HepG2 (cell line): ENCODE data around the gene ZNF582. TPM values are rescaled to one million over a fixed set of nuclear protein-coding genes. Genes with fewer than 3 reads are reported as not detected.
A peak's percentile ranks its signal among the peaks of the same experiment; 100 is the strongest.

Experiments used
- BRD4 ChIP-seq: sonication (generic); formaldehyde crosslinking; IDR thresholded peaks from 2 replicates; pipeline ENCODE4 v1.4.0; 2020; ENCODE audit warnings: missing genetic modification reagents
- HINFP ChIP-seq: sonication (generic); formaldehyde crosslinking; IDR thresholded peaks from 2 replicates; pipeline ENCODE4 v1.4.0; 2020; ENCODE audit warnings: low read depth, mild to moderate bottlenecking, missing genetic modification reagents
- ISL2 ChIP-seq: sonication (generic); formaldehyde crosslinking; IDR thresholded peaks from 2 replicates; pipeline ENCODE4 v1.5.0; 2020; ENCODE audit warnings: missing genetic modification reagents
- NCOR1 ChIP-seq: fragments of 200-600 bp; sonication (generic); IDR thresholded peaks from 2 replicates; pipeline ENCODE4 v1.7.0; 2017; ENCODE audit warnings: antibody characterized with exemption, low read length, borderline replicate concordance
- NR1H2 ChIP-seq: sonication (generic); formaldehyde crosslinking; IDR thresholded peaks from 2 replicates; pipeline ENCODE4 v1.8.1; 2022; ENCODE audit warnings: low read depth, missing genetic modification reagents, borderline replicate concordance
- SAFB2 ChIP-seq: sonication (generic); formaldehyde crosslinking; IDR thresholded peaks from 2 replicates; pipeline ENCODE4 v1.5.1; 2020; ENCODE audit warnings: missing genetic modification reagents, low read depth, mild to moderate bottlenecking, borderline replicate concordance
- STAG1 ChIP-seq: sonication (generic); formaldehyde crosslinking; IDR thresholded peaks from 2 replicates; pipeline ENCODE4 v1.4.0; 2020; ENCODE audit warnings: missing genetic modification reagents
- THAP9 ChIP-seq: sonication (generic); formaldehyde crosslinking; IDR thresholded peaks from 2 replicates; pipeline ENCODE4; 2020; ENCODE audit warnings: missing genetic modification reagents, mild to moderate bottlenecking, borderline replicate concordance
- ZFYVE20 ChIP-seq: sonication (generic); formaldehyde crosslinking; IDR thresholded peaks from 2 replicates; pipeline ENCODE4 v1.8.0; 2023; ENCODE audit warnings: low read depth, mild to moderate bottlenecking, moderate library complexity, missing genetic modification reagents, borderline replicate concordance
- ZNF33B ChIP-seq: sonication (generic); formaldehyde crosslinking; IDR thresholded peaks from 2 replicates; pipeline ENCODE4 v1.5.1; 2020; ENCODE audit warnings: mild to moderate bottlenecking, missing genetic modification reagents
- polyA plus RNA-seq, 8 experiments: library from polyadenylated mRNA; depleted of rRNA in 3 of 8; stranded (reverse) in 7 of 8; unstranded in 1 of 8; fragments of >200 nt; fragmentation: Illumina TruSeq in 4 of 8; extraction: Trizol in 4 of 8; gene quantifications; 2 replicates each; pipeline versions ENCODE4 v1.2.1 to v1.2.3, GENCODE V29; 2011 to 2016; ENCODE audit warnings: low read depth in 4 of 8, missing spikeins in 1 of 8, mixed read lengths in 1 of 8; ENCODE audit not compliant: insufficient read depth in 1 of 8
- total RNA-seq, 5 experiments: library from RNA; depleted of rRNA; stranded (reverse); fragments of >200 nt; fragmentation: Illumina TruSeq; extraction: Trizol; gene quantifications; 2 replicates each; pipeline ENCODE4 v1.2.3, GENCODE V29; 2016; ENCODE audit warnings: low read depth in 1 of 5
- TF ChIP-seq, protein P1 (sequence below): sonication (generic); formaldehyde crosslinking; IDR thresholded peaks from 2 replicates; pipeline ENCODE4 v1.8.1; 2023; ENCODE audit warnings: mild to moderate bottlenecking, missing genetic modification reagents
- TF ChIP-seq, protein P2 (sequence below): sonication (generic); formaldehyde crosslinking; IDR thresholded peaks from 2 replicates; pipeline ENCODE4 v1.4.0; 2020; ENCODE audit warnings: low read depth, mild to moderate bottlenecking, missing genetic modification reagents
- TF ChIP-seq, protein P3 (sequence below): IDR thresholded peaks from 2 replicates; pipeline ENCODE4 v1.6.1; 2012; ENCODE audit warnings: low read depth, low read length, improper control_type of control experiment
- TF ChIP-seq, protein P4 (sequence below): sonication (generic); formaldehyde crosslinking; IDR thresholded peaks from 2 replicates; pipeline ENCODE4 v1.4.0; 2020; ENCODE audit warnings: mild to moderate bottlenecking, missing genetic modification reagents
- TF ChIP-seq, protein P5 (sequence below): sonication (generic); formaldehyde crosslinking; conservative IDR thresholded peaks from 2 replicates; pipeline ENCODE4 v1.4.0; 2020; ENCODE audit warnings: missing genetic modification reagents

The ZNF582 gene
- total and polyA plus RNA-seq, 2 of the 13 experiments (the other 11 are each of a cell fraction or from before 2014, with no cell fraction given): 0.83 to 1.6 TPM

DNA sequence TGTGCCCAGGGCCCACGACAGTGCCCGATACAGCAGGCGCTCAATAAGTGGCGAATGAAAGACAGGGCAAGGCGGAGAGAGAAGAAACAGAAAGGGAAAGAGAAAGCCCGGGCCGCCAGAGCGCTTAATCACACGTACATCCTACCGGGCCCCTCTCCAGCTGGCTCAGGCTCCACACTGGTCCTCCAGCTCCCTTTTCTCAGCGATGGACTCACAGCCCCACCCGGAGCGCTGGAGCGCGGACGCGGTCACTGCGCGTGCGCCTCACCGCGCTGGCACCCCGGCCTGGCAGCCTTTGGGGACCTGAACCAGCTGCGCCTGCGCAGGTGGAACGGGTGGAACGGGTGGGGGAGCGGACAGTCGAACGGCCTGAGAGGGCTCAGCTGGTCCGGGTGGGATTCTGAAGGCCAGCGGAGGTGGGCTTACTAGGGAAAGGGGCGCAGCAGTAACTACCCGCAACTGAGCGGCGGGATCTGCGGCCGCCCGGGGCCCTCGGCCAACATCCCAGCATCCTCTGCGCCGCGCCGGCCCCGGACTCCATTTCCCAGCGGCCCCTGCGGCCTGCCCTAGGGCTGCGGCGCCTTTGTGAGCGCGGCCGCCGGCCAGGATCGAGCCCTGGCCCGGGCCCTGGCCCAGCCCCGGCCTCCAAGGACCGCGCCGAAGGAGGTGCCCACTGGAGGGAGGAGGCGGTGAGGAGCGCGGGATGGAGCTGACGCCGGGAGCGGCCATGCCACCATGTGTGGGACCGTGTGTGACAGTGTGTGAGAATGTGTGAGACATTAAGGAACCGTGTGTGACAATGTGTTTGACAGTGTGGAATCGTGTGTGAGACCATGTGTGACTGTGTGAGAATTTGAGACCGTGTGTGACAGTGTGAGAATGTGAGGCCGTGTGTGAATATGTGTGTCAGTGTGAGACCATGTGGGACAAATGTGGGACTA lies 10.7 kb upstream of the ZNF582 start, which contains the start of gene ZNF583 (continued):
- TF ChIP-seq THAP9 (CRISPR knock-in tag) (peak; percentile 29; the same call in 1 of the 2 replicates), NCOR1 (no peak), HINFP (CRISPR knock-in tag) (peak; percentile 99), ZNF33B (CRISPR knock-in tag) (no peak), SAFB2 (CRISPR knock-in tag) (peak; percentile 56; the same call in 1 of the 2 replicates), ISL2 (no peak; the same call in 1 of the 2 replicates), ZFYVE20 (CRISPR knock-in tag) (no peak), BRD4 (CRISPR knock-in tag) (0 out of 2 replicates have a peak, but pooled peaks have one; percentile 41), NR1H2 (CRISPR knock-in tag) (no peak), STAG1 (no peak)
- TF ChIP-seq, protein P1, sequence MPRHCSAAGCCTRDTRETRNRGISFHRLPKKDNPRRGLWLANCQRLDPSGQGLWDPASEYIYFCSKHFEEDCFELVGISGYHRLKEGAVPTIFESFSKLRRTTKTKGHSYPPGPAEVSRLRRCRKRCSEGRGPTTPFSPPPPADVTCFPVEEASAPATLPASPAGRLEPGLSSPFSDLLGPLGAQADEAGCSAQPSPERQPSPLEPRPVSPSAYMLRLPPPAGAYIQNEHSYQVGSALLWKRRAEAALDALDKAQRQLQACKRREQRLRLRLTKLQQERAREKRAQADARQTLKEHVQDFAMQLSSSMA (CRISPR knock-in tag): 0 out of 2 replicates have a peak, but pooled peaks have one; percentile 26
- TF ChIP-seq, protein P2, sequence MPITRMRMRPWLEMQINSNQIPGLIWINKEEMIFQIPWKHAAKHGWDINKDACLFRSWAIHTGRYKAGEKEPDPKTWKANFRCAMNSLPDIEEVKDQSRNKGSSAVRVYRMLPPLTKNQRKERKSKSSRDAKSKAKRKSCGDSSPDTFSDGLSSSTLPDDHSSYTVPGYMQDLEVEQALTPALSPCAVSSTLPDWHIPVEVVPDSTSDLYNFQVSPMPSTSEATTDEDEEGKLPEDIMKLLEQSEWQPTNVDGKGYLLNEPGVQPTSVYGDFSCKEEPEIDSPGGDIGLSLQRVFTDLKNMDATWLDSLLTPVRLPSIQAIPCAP: no peak
- TF ChIP-seq, protein P3, sequence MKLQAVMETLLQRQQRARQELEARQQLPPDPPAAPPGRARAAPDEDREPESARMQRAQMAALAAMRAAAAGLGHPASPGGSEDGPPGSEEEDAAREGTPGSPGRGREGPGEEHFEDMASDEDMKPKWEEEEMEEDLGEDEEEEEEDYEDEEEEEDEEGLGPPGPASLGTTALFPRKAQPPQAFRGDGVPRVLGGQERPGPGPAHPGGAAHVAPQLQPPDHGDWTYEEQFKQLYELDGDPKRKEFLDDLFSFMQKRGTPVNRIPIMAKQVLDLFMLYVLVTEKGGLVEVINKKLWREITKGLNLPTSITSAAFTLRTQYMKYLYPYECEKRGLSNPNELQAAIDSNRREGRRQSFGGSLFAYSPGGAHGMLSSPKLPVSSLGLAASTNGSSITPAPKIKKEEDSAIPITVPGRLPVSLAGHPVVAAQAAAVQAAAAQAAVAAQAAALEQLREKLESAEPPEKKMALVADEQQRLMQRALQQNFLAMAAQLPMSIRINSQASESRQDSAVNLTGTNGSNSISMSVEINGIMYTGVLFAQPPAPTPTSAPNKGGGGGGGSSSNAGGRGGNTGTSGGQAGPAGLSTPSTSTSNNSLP: no peak
- TF ChIP-seq, protein P4, sequence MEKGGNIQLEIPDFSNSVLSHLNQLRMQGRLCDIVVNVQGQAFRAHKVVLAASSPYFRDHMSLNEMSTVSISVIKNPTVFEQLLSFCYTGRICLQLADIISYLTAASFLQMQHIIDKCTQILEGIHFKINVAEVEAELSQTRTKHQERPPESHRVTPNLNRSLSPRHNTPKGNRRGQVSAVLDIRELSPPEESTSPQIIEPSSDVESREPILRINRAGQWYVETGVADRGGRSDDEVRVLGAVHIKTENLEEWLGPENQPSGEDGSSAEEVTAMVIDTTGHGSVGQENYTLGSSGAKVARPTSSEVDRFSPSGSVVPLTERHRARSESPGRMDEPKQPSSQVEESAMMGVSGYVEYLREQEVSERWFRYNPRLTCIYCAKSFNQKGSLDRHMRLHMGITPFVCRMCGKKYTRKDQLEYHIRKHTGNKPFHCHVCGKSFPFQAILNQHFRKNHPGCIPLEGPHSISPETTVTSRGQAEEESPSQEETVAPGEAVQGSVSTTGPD (CRISPR knock-in tag): no peak
- TF ChIP-seq, protein P5, sequence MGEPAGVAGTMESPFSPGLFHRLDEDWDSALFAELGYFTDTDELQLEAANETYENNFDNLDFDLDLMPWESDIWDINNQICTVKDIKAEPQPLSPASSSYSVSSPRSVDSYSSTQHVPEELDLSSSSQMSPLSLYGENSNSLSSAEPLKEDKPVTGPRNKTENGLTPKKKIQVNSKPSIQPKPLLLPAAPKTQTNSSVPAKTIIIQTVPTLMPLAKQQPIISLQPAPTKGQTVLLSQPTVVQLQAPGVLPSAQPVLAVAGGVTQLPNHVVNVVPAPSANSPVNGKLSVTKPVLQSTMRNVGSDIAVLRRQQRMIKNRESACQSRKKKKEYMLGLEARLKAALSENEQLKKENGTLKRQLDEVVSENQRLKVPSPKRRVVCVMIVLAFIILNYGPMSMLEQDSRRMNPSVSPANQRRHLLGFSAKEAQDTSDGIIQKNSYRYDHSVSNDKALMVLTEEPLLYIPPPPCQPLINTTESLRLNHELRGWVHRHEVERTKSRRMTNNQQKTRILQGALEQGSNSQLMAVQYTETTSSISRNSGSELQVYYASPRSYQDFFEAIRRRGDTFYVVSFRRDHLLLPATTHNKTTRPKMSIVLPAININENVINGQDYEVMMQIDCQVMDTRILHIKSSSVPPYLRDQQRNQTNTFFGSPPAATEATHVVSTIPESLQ (CRISPR knock-in tag): no peak
